KMS-11 (cell line): Measurements from ENCODE around the gene CTRB2.

Source experiments
- H2AFZ ChIP-seq: fragments of 200-600 bp; sonication (generic); 2 replicates; pipeline ENCODE4 v1.6.1; 2016; ENCODE audit warnings: antibody characterized with exemption, mixed run types, low read depth
- H3K27ac ChIP-seq: fragments of 200-600 bp; sonication (generic); 2 replicates; pipeline ENCODE4 v1.6.1; 2016; ENCODE audit warnings: mild to moderate bottlenecking, mixed run types
- H3K27me3 ChIP-seq: fragments of 200-600 bp; sonication (generic); 2 replicates; pipeline ENCODE4 v1.6.1; 2017; ENCODE audit warnings: mild to moderate bottlenecking, low read depth, mixed run types, moderate library complexity; ENCODE audit not compliant: insufficient read depth
- H3K36me3 ChIP-seq: fragments of 200-600 bp; sonication (generic); 2 replicates; pipeline ENCODE4 v1.6.1; 2017; ENCODE audit warnings: mild to moderate bottlenecking, mixed run types; ENCODE audit not compliant: insufficient read depth
- H3K4me1 ChIP-seq: fragments of 200-600 bp; sonication (generic); 2 replicates; pipeline ENCODE4 v1.6.1; 2016; ENCODE audit warnings: mild to moderate bottlenecking, low read depth, mixed run types; ENCODE audit not compliant: poor library complexity, severe bottlenecking
- H3K4me2 ChIP-seq: fragments of 200-600 bp; sonication (generic); 2 replicates; pipeline ENCODE4 v1.7.0; 2016; ENCODE audit warnings: mild to moderate bottlenecking, mixed run types
- H3K4me3 ChIP-seq: fragments of 200-600 bp; sonication (generic); IDR thresholded peaks from 2 replicates; pipeline ENCODE4 v1.6.1; 2017; ENCODE audit warnings: low read depth, low read length, mixed read lengths; ENCODE audit not compliant: insufficient read depth
- H3K79me2 ChIP-seq: fragments of 200-600 bp; sonication (generic); 2 replicates; pipeline ENCODE4 v1.6.1; 2016; ENCODE audit warnings: low read depth, mixed run types; ENCODE audit not compliant: insufficient read depth
- H3K9ac ChIP-seq: fragments of 200-600 bp; sonication (generic); 2 replicates; pipeline ENCODE4 v1.6.1; 2016; ENCODE audit warnings: mild to moderate bottlenecking, mixed run types
- H4K20me1 ChIP-seq: fragments of 200-600 bp; sonication (generic); 2 replicates; pipeline ENCODE4 v1.6.1; 2016; ENCODE audit warnings: mild to moderate bottlenecking, mixed run types; ENCODE audit not compliant: insufficient read depth
- TF ChIP-seq, protein P1 (sequence below): fragments of 200-600 bp; sonication (generic); conservative IDR thresholded peaks from 2 replicates; pipeline ENCODE4 v1.6.1; 2017; ENCODE audit warnings: low read depth, mild to moderate bottlenecking, antibody characterized with exemption, low read length, moderate library complexity, mixed read lengths

The CTRB2 gene

DNA sequence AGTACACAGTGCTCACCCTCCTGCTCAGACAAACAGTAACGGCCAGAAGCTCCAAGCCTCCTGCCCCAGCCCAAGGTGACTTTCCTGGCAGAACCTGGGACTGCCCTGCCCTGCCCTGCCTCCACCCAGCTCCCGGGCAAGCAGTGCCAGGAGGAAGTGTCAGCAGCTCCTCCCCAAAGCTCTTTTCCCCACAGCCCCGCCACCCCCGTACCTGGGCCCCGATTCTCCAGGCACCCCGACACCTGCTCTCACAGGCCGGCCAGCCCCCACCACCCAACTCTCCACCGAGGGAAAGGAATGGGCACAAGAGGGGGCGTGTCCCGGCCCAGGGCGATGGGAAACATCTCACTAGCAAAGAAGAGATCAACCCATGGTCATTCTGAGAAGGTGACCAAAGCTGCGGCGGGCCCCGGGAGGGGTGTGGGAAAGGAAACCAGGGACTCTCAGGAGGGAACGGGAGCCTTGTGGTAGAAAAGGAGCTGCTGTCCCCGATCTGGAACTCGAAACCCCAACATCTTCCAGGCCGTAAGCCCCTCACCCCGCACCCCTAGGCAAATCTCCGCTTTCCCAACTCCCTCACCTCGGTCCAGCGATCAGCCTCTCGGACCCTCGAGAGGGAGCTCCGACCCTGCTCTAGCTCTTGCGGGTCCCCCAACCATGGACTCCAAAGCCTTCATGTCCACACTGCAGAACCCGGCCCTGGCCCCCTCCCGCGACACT is 43.3 kb upstream of the CTRB2 start:
- H3K9ac ChIP-seq, result no peak overlapping the region
- H3K27me3 ChIP-seq, result no peaks in the 10 kb centered on the region
- no peaks in the 10 kb centered on the region for H3K79me2 ChIP-seq
- H2AFZ ChIP-seq, result no peak overlapping the region
- H3K4me2 ChIP-seq, result no peak overlapping the region
- peaks cover under 1% of the 10 kb centered on the region for H3K4me1 ChIP-seq
- TF ChIP-seq, protein P1, sequence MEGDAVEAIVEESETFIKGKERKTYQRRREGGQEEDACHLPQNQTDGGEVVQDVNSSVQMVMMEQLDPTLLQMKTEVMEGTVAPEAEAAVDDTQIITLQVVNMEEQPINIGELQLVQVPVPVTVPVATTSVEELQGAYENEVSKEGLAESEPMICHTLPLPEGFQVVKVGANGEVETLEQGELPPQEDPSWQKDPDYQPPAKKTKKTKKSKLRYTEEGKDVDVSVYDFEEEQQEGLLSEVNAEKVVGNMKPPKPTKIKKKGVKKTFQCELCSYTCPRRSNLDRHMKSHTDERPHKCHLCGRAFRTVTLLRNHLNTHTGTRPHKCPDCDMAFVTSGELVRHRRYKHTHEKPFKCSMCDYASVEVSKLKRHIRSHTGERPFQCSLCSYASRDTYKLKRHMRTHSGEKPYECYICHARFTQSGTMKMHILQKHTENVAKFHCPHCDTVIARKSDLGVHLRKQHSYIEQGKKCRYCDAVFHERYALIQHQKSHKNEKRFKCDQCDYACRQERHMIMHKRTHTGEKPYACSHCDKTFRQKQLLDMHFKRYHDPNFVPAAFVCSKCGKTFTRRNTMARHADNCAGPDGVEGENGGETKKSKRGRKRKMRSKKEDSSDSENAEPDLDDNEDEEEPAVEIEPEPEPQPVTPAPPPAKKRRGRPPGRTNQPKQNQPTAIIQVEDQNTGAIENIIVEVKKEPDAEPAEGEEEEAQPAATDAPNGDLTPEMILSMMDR, result no peak
- H3K36me3 ChIP-seq, result no peaks in the 10 kb centered on the region
- H3K4me3 ChIP-seq, result no peak overlapping the region
- no peak overlapping the region for H3K27ac ChIP-seq
- no peaks in the 10 kb centered on the region for H4K20me1 ChIP-seq

- Histone ChIP-seq H3K79me2 (no peaks in the 10 kb centered on the region), H4K20me1 (no peaks in the 10 kb centered on the region), H2AFZ (no peak overlapping the region), H3K4me1 (peaks cover 7% of the 10 kb centered on the region), H3K27me3 (no peaks in the 10 kb centered on the region), H3K36me3 (no peaks in the 10 kb centered on the region), H3K4me2 (no peak overlapping the region), H3K9ac (no peak overlapping the region), H3K4me3 (no peak overlapping the region), H3K27ac (no peak overlapping the region)
- TF ChIP-seq, protein P1, result no peak
Observed at GRCh38 chr16:75249441-75249840, 42.5 kb upstream of the CTRB2 start.

GRCh38 chr16:75248536-75249380 is 41.8 kb upstream of the CTRB2 start:
- H3K79me2 ChIP-seq, result no peaks in the 10 kb centered on the region
- no peak overlapping the region for H3K9ac ChIP-seq
- H3K4me2 ChIP-seq, result no peak overlapping the region

GRCh38 chr16:75248142-75248535 is 41.2 kb upstream of the CTRB2 start:
- no peak overlapping the region for H3K9ac ChIP-seq
- H3K4me2 ChIP-seq, result no peak overlapping the region
- H3K36me3 ChIP-seq, result no peaks in the 10 kb centered on the region
- no peaks in the 10 kb centered on the region for H4K20me1 ChIP-seq
- peaks cover 7% of the 10 kb centered on the region for H3K4me1 ChIP-seq
- no peaks in the 10 kb centered on the region for H3K27me3 ChIP-seq
- no peak overlapping the region for H3K4me3 ChIP-seq
- H2AFZ ChIP-seq, result no peak overlapping the region
- H3K27ac ChIP-seq, result no peak overlapping the region
- no peaks in the 10 kb centered on the region for H3K79me2 ChIP-seq
- TF ChIP-seq, protein P1, result no peak

More at GRCh38 chr16:75248536-75249380, 41.8 kb upstream of the CTRB2 start:
- Histone ChIP-seq H3K27ac (no peak overlapping the region), H3K36me3 (no peaks in the 10 kb centered on the region), H3K4me3 (no peak overlapping the region), H4K20me1 (no peaks in the 10 kb centered on the region), H3K27me3 (no peaks in the 10 kb centered on the region), H3K4me1 (peaks cover 7% of the 10 kb centered on the region), H2AFZ (no peak overlapping the region)
- TF ChIP-seq, protein P1, result no peak
